ENCODE measurements around the gene CYB5RL. TPM values are rescaled to one million over a fixed set of nuclear protein-coding genes. Genes with fewer than 3 reads are reported as not detected.

CYB5RL gene
- total RNA-seq, 3 donors from 2014 or later, result 4.5 to 8.0 (median 7.5) TPM

- no peaks in the 10 kb centered on the region for H3K27me3 ChIP-seq
- no peak overlapping the region for H3K4me3 ChIP-seq
- DNase-seq (ENCODE audit: low spot score in 2 of 2), result no peak
- intact Hi-C loops (cut with DNase I; ENCODE audit: low total_unique reads), result no loop called here
- no peaks in the 10 kb centered on the region for H3K9me3 ChIP-seq
- TF ChIP-seq CTCF (IDR thresholded peaks at IDR 0.05) (no peak), POLR2AphosphoS5 (IDR thresholded peaks at IDR 0.05) (no peak), POLR2A (IDR thresholded peaks at IDR 0.05) (no peak)
- no peaks in the 10 kb centered on the region for H3K36me3 ChIP-seq
- no peaks in the 10 kb centered on the region for H3K4me1 ChIP-seq
- no peak overlapping the region for H3K27ac ChIP-seq
These were observed 45.7 kb upstream of the CYB5RL start for GRCh38 chr1:54245501-54245900.

GRCh38 chr1:54244655-54245054 lies 44.8 kb upstream of the CYB5RL start:
- H3K27ac ChIP-seq, result no peak overlapping the region
- no peaks in the 10 kb centered on the region for H3K36me3 ChIP-seq
- no peak overlapping the region for H3K4me3 ChIP-seq
- TF ChIP-seq POLR2A (IDR thresholded peaks at IDR 0.05) (no peak), POLR2AphosphoS5 (IDR thresholded peaks at IDR 0.05) (no peak), CTCF (IDR thresholded peaks at IDR 0.05) (no peak)
- intact Hi-C loops (cut with DNase I; ENCODE audit: low total_unique reads), result no loop called here
- DNase-seq (ENCODE audit: low spot score in 2 of 2), result no peak
- H3K9me3 ChIP-seq, result no peaks in the 10 kb centered on the region
- no peaks in the 10 kb centered on the region for H3K27me3 ChIP-seq
- no peaks in the 10 kb centered on the region for H3K4me1 ChIP-seq

- no peak for DNase-seq (ENCODE audit: low spot score in 2 of 2)
- H3K27ac ChIP-seq, result no peak overlapping the region
- intact Hi-C loops (cut with DNase I; ENCODE audit: low total_unique reads), result no loop called here
- no peaks in the 10 kb centered on the region for H3K9me3 ChIP-seq
- H3K36me3 ChIP-seq, result no peaks in the 10 kb centered on the region
- H3K27me3 ChIP-seq, result no peaks in the 10 kb centered on the region
- no peak overlapping the region for H3K4me3 ChIP-seq
- H3K4me1 ChIP-seq, result no peaks in the 10 kb centered on the region
- no peak for TF ChIP-seq CTCF (IDR thresholded peaks at IDR 0.05)
- no peak for TF ChIP-seq POLR2AphosphoS5 (IDR thresholded peaks at IDR 0.05)
- TF ChIP-seq POLR2A (IDR thresholded peaks at IDR 0.05), result no peak
These were observed 43.2 kb upstream of the CYB5RL start for GRCh38 chr1:54243022-54243421.

- no peaks in the 10 kb centered on the region for H3K9me3 ChIP-seq
- no peak overlapping the region for H3K4me3 ChIP-seq
- no peak for DNase-seq (ENCODE audit: low spot score in 2 of 2)
- no peaks in the 10 kb centered on the region for H3K4me1 ChIP-seq
- TF ChIP-seq POLR2A (IDR thresholded peaks at IDR 0.05) (no peak), POLR2AphosphoS5 (IDR thresholded peaks at IDR 0.05) (no peak), CTCF (IDR thresholded peaks at IDR 0.05) (no peak)
- peaks cover 4% of the 10 kb centered on the region for H3K36me3 ChIP-seq
- intact Hi-C loops (cut with DNase I; ENCODE audit: low total_unique reads), result no loop called here
- H3K27ac ChIP-seq, result no peak overlapping the region
- H3K27me3 ChIP-seq, result no peaks in the 10 kb centered on the region
These were observed 41.5 kb upstream of the CYB5RL start for GRCh38 chr1:54241364-54241763.

- intact Hi-C loops (cut with DNase I; ENCODE audit: low total_unique reads), result no loop called here
These were observed 41.0 kb upstream of the CYB5RL start for GRCh38 chr1:54240741-54241335.

More at GRCh38 chr1:54240741-54241335, 41.0 kb upstream of the CYB5RL start:
- Histone ChIP-seq H3K4me1 (no peaks in the 10 kb centered on the region), H3K9me3 (no peaks in the 10 kb centered on the region), H3K27me3 (no peaks in the 10 kb centered on the region), H3K36me3 (peaks cover 4% of the 10 kb centered on the region), H3K27ac (no peak overlapping the region), H3K4me3 (no peak overlapping the region)
- no peak for DNase-seq (ENCODE audit: low spot score in 2 of 2)
- TF ChIP-seq POLR2AphosphoS5 (IDR thresholded peaks at IDR 0.05), result no peak
- TF ChIP-seq CTCF (IDR thresholded peaks at IDR 0.05), result no peak
- TF ChIP-seq POLR2A (IDR thresholded peaks at IDR 0.05), result no peak

Measured in breast epithelium (tissue), 4 donors.